Posterior cingulate gyrus (tissue), 11 donors: ENCODE measurements around the gene USP53.
"Not testable (repeated sequence)": the region's sequence is repeated elsewhere in the genome, so short reads cannot be mapped to it uniquely, and the experiment has no call there.

Experiments used
- DNase-seq, 10 donors: peaks; one replicate each; pipeline versions ENCODE4 v3.0.0 to v3.0.0-alpha.2; 2020 to 2021; ENCODE audit warnings: mixed read lengths in 3 of 10
- intact Hi-C: fragments of 100-400 bp; cut with DNase I; formaldehyde crosslinking; loops from one replicate; pipeline ENCODE4 v1.15.1; 2023

USP53 gene

DNA sequence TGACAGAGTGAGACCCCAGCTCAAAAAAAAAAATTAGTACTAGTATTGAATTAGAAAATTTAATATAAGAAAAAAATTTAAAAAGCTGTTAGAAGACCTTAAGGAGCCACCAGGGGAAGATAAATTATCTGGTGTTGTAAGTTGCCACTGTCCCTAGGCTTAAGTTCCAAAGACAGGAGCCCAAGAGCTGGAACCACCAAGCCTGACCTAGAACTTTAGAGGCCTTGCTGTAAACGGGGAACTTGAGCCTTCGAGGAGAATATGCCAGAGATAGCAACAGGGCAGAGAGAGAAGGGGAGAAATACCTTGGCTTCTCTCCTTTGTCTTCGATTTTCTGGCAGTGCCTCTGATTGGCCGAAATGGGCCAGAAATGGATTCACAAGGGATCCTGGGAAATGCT is 8.9 kb downstream of the USP53 start:
- intact Hi-C loops = no loop called here
- DNase-seq = no peak

GRCh38 chr4:119227690-119228089 is 15.2 kb downstream of the USP53 start:
- DNase-seq = no peak
- intact Hi-C loops = no loop called here

GRCh38 chr4:119228406-119228805 is 15.9 kb downstream of the USP53 start:
- no peak for DNase-seq
- intact Hi-C loops = no loop called here

- intact Hi-C loops = no loop called here
- DNase-seq = no peak
Measured at GRCh38 chr4:119229908-119230687, 17.6 kb downstream of the USP53 start.

GRCh38 chr4:119231491-119231890 is 19.0 kb downstream of the USP53 start:
- intact Hi-C loops = no loop called here
- DNase-seq = no peak

GRCh38 chr4:119232286-119232685 is 19.8 kb downstream of the USP53 start:
- DNase-seq = no peak
- intact Hi-C loops = no loop called here

DNA sequence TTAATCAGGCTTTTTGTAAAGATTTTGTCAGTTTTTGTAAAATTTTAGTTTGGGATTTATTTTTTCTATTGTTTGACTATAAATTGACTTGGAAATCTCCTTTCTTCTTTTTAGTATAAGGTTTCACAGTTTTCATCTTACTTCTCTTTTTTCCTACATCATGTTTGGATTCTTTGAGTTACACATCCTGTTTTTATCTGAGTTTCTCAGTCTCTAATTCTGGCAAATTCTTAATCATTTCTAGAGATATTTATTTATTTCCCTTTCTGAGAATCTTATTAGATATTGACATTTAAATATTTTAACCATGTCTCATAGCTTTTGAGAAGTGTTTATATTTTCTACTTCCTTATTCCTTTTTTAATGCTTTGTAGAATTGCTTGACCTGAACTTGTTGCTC is 20.7 kb downstream of the USP53 start:
- no peak for DNase-seq
- intact Hi-C loops = no loop called here

DNA sequence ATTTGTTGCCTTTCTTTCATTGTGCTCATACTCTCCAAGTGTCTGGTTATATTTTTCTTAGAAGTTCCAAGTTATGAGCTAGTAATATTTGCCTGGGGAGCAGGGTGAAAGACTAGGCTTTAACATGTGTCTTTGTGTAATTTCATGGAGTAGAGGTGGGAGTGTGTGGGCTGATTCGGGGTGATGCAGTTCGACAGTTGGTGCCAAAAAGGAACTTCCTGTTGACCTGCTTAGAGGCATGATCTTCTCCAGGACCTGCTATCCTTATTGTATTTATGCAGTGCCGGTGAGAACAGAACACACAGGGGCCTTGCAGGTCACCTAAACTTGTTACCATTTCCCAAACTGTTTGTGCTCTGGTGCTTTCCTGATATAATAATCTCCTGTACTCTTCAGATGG is 21.2 kb downstream of the USP53 start:
- no peak for DNase-seq
- intact Hi-C loops = no loop called here

DNA sequence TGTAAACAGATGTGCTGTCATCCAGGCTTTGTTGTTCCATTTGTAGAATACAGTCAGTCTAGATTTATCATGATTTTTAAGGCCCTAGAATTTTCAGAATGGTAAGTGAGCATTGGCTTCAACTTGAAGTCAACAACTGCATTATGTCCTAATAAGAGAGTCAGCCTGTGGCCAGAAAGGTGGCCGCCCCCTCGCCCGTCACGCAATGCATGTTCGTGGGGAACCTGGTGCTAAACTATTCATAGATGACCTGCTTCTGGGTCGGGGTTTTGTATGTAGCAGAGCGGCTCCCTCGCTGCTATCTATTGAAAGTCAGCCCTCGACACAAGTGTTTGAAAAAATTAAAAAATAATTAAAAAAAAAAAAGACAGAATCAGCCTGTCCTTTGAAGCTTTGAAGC is 24.7 kb downstream of the USP53 start:
- intact Hi-C loops = no loop called here
- DNase-seq = no peak

- intact Hi-C loops = no loop called here
- no peak for DNase-seq
Measured at GRCh38 chr4:119237642-119238041, 25.1 kb downstream of the USP53 start.

DNA sequence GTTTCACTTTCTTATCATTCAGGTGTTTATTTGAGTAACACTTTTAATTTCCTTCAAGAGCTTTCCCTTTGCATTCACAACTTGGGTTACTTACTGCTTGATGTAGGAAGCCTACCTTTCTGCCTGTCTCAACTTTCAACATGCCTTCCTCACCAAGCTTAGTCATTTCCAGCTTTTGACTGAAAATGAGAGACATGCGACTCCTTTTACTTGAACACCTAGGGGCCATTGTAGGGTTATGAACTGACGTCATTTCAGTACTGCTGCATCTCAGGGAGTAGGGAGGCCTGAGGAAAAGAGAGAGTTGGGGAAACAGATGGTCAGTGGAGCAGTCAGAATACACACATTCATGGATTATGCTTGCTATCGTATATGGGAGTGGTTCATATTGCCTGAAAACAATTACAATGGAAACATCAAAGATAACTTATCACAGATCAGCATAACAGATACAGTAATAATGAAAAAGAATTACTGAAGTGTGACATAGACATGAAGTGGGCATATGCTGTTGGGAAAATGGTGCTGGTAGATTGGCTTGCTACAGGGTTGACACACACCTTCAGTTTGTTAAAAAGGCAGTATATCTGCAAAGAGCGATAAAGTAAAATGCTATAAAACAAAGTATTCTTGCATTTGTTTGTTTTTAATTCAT is 25.7 kb downstream of the USP53 start:
- no peak for DNase-seq
- intact Hi-C loops = no loop called here

DNA sequence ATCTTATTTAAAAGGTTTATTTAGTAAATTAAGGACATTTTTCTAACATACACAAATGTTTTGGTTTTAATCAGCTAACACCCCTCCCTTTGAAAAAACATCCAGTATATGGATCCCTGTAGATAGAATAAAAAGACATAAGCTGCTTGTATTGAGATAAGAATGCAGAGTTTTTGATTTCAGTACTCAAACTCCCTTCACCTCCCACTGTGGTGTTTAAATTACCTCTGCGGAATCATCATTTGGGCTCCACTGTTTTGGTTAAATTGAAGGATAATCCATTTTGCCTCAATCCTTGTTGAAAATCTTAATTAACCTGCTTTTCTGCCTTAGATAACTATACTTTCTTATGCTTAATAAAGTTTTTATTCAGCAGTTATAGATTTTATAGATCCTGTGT is 27.6 kb downstream of the USP53 start:
- no peak for DNase-seq
- intact Hi-C loops = no loop called here

- DNase-seq = no peak
- intact Hi-C loops = no loop called here
Measured at GRCh38 chr4:119240568-119240967, 28.1 kb downstream of the USP53 start.

DNA sequence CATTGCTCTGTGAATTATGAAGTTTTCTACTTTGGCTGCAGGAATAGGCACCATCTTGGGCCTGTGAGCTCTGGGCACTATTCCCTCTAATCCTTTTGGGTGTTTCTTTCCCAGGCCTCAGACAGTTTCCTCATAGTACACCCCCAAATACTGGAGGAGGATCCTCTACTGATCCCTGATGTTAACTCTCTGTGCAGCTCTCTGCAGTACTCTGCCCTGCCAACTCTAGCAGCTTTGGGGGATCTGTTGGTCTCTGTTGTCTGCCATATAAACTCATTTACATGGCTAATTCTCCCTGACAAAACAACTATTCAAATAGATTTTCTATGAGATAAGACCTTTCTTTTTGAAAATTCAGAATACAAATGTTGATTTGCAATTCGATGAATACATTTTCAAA is 29.9 kb downstream of the USP53 start:
- no peak for DNase-seq
- intact Hi-C loops = no loop called here

- DNase-seq = no peak
- intact Hi-C loops = no loop called here
Measured at GRCh38 chr4:119243868-119244267, 31.4 kb downstream of the USP53 start.

DNA sequence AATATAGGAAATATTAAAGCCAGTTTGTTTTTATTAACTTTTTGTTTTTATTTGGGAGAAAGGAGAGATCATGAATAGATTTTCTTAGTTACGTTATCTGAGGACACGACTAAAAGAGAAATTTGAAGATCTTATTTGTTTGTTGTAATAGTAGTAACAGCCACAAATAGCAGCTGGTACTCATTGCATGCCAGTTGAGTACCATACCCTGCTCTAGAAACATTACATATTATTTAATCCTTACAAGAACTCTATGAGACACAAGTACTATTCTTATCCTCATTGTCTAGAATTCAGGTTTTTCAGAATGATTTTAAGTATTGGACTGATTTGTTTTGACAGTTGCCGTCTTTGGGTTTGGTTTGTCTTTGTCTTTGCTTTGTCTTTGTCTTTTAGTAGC is 31.8 kb downstream of the USP53 start:
- intact Hi-C loops = no loop called here
- DNase-seq = no peak

- intact Hi-C loops = no loop called here
- no peak for DNase-seq
Measured at GRCh38 chr4:119244832-119245231, 32.3 kb downstream of the USP53 start.

GRCh38 chr4:119246177-119246733 is 33.7 kb downstream of the USP53 start:
- intact Hi-C loops = no loop called here
- no peak for DNase-seq

DNA sequence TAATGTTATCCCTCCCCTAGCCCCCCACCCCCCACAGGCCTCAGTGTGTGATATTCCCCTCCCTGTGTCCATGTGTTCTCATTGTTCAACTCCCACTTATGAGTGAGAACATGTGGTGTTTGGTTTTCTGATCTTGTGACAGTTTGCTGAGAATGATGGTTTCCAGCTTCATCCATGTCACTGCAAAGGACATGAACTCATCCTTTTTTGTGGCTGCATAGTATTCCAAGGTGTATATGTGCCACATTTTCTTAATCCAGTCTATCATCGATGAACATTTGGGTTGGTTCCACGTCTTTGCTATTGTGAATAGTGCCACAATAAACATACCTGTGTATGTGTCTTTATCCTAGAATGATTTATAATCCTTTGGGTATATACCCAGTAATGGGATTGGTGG is 38.5 kb downstream of the USP53 start:
- intact Hi-C loops = not testable (repeated sequence)

DNA sequence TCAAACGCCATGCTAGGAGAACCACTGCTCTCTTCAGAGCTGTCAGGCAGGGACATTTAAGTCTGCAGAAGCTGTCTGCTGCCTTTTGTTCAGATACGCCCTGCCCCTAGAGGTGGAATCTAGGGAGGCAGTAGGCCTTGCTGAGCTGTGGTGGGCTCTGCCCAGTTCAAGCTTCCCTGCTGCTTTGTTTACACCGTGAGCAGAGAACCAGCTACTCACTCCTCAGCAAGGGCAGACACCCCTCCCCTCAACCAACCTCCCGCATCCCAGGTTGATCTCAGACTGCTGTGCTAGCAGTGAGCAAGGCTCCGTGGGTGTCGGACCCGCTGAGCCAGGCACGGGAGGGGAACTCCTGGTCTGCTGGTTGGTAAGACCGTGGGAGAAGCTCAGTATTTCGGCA is 42.7 kb downstream of the USP53 start:
- intact Hi-C loops = not testable (repeated sequence)

More for the DNA sequence above, 38.5 kb downstream of the USP53 start:
- DNase-seq = not testable (repeated sequence)

DNA sequence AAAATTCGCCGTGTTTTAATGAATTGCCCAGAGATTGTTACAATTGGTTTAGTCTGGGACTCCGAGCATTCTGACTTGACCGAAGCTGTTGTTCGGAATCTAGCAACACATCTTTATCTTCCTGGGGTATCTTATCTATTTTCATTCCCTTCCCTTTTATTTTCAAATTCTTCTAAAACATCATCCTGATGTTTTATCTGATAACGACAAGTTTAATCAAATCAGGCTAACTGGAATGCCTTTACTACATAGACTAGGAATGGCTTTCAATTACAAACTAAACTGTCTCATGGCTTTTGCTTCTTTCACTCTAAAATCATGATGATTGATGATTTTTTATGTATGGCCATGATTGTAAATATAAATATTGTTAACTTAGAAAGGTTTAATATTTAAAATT is 48.0 kb downstream of the USP53 start:
- DNase-seq = no peak
- intact Hi-C loops = no loop called here

More for the DNA sequence above, 42.7 kb downstream of the USP53 start:
- not testable (repeated sequence) for DNase-seq

- DNase-seq = no peak
- intact Hi-C loops = no loop called here
Measured at GRCh38 chr4:119261986-119262385, 49.5 kb downstream of the USP53 start.
